ENCODE data around the gene POLR3B. TPM values are rescaled to one million over a fixed set of nuclear protein-coding genes. Genes with fewer than 3 reads are reported as not detected.
"Not testable (repeated sequence)": the region's sequence is repeated elsewhere in the genome, so short reads cannot be mapped to it uniquely, and the experiment has no call there.

The POLR3B gene
- polyA plus RNA-seq, 3 donors = 3.6 to 3.8 (median 3.8) TPM

DNA sequence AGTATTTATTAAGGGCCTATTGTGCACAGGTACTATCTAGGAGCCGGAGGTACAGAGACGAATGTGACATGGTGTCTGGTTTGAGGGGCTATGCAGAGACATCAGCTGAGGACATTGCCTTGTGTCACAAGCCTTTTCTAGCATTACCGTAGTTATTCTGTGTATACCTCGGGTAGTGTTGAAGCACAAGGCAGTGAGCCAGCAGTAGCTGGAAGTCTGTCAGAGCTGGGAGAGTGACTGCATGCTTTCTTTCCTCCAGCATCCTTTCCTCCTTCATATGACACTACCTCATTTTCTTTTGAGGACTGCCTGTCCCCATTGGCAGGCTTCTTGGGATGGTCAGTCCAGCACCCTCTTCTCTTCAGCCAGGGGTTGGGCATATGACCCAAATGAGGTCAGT, 77.0 kb downstream of the POLR3B start:
- H3K27ac ChIP-seq (ENCODE audit: low read depth, low read length) = no peak overlapping the region
- WGBS, 3 donors = 90 to 96% (median 93%) methylated on average over 4 of the region's 4 CpGs

GRCh38 chr12:106436164-106436563, 78.6 kb downstream of the POLR3B start:
- WGBS, 3 donors = 86 to 91% (median 86%) methylated on average over 6 of the region's 6 CpGs

DNA sequence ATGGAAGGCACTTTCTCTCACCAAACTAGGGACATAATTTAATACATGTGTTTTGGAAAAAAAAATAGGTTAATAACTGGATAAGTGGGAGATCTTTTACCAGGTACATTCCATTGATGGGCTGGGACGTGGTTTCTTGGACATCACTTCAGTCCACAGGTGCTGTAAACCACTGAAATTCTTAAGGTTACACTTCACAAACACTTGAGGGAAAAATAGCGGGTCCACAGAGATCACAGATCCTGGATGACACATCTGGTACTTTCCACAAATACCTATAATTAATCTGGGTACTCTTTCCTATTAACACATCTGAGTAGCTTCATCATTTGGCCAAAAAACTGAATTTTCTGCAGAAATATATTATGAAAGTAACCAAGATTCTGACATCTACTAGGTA, 85.0 kb downstream of the POLR3B start:
- 88 to 93% (median 92%) methylated on average over 2 of the region's 2 CpGs for WGBS, 3 donors
- no peak overlapping the region for H3K27ac ChIP-seq (ENCODE audit: low read depth, low read length)

More at GRCh38 chr12:106436164-106436563, 78.6 kb downstream of the POLR3B start:
- no peak overlapping the region for H3K27ac ChIP-seq (ENCODE audit: low read depth, low read length)

DNA sequence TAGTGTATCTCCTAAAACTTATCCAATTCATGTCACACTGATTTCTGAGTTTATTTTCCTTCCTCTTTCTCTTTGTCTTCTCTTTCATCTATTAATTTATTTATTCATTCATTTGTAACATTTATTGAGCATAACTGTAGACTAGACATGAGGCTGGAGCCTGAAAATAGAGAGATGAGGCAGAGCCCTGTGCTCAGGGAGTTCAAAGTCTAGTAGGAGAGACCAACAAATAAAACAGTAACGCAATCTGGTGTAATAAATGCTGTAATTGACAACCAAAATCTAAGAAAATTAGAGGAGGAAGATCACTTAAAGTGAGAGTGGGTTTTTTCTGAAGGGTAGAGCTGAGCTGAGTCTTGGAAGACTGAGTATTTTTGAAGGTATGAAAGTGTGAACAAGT, 87.5 kb downstream of the POLR3B start:
- 0% methylated on average over 1 of the region's 1 CpG for WGBS, 3 donors
- no peak overlapping the region for H3K27ac ChIP-seq (ENCODE audit: low read depth, low read length)

DNA sequence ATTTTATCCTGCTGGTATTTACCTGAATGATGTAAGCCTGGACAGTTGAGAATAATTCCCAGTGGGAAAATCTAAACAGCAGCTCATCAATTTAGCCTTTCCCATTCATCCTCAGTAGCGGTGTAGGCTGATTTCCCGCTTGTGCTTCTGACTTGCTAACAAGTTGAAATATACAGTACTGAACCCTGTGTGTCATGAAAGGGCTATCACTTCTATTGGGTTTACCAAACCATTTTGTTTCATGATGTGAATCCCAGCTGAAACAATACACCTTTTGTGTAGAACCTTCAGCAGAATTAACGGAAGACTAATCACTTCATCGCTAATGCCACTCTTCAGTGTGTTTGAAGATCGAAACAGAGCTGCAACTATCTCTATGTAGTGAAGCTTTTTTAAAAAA, 88.4 kb downstream of the POLR3B start:
- H3K27ac ChIP-seq (ENCODE audit: low read depth, low read length) = no peak overlapping the region
- 87 to 98% (median 97%) methylated on average over 5 of the region's 5 CpGs for WGBS, 3 donors

GRCh38 chr12:106446419-106447092, 89.0 kb downstream of the POLR3B start:
- WGBS, 3 donors = 58 to 77% (median 76%) methylated on average over 7 of the region's 7 CpGs
- H3K27ac ChIP-seq (ENCODE audit: low read depth, low read length) = no peak overlapping the region

DNA sequence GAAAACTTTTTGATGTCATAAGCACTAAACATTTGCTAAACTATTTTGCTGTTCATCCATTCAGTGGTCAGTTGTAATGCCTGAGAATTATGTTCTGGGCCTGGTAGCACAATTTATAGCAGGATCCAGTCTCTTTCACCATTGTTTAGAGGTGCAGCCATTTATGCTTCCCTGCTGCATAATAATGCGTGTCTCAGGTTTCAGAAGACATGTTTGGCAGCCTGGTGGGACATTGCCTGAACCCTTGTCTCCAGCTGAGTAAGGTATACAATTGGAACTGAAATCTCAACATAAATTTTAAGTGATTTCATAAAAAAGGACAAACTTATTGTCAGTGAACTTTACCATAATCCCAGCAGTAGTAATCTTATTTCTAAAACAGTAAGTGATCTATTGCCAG, 94.8 kb downstream of the POLR3B start:
- no peak overlapping the region for H3K27ac ChIP-seq (ENCODE audit: low read depth, low read length)
- WGBS, 3 donors = 90 to 98% (median 96%) methylated on average over 1 of the region's 1 CpG

GRCh38 chr12:106455111-106455510, 97.6 kb downstream of the POLR3B start:
- H3K27ac ChIP-seq (ENCODE audit: low read depth, low read length) = no peak overlapping the region
- 63 to 85% (median 68%) methylated on average over 6 of the region's 6 CpGs for WGBS, 3 donors

- H3K27ac ChIP-seq (ENCODE audit: low read depth, low read length) = no peak overlapping the region
- 88 to 94% (median 89%) methylated on average over 6 of the region's 6 CpGs for WGBS, 3 donors
These were observed 101.6 kb downstream of the POLR3B start for GRCh38 chr12:106459124-106459523.

GRCh38 chr12:106459534-106459933, 102.0 kb downstream of the POLR3B start:
- 68 to 89% (median 87%) methylated on average over 1 of the region's 1 CpG for WGBS, 3 donors
- no peak overlapping the region for H3K27ac ChIP-seq (ENCODE audit: low read depth, low read length)

- H3K27ac ChIP-seq (ENCODE audit: low read depth, low read length) = no peak overlapping the region
- 85 to 91% (median 87%) methylated on average over 2 of the region's 2 CpGs for WGBS, 3 donors
These were observed 104.2 kb downstream of the POLR3B start for GRCh38 chr12:106461730-106462129.

DNA sequence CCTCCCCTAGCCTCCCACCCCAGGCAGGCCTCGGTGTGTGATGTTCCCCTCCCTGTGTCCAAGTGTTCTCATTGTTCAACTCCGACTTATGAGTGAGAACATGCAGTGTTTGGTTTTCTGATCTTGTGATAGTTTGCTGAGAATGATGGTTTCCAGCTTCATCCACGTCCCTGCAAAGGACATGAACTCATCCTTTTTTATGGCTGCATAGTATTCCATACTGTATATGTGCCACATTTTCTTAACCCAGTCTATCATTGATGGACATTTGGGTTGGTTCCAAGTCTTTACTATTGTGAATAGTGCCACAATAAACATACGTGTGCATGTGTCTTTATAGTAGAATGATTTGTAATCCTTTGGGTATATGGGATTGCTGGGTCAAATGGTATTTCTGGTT, 108.1 kb downstream of the POLR3B start:
- WGBS, 3 donors = 80 to 96% (median 92%) methylated on average over 4 of the region's 4 CpGs
- H3K27ac ChIP-seq (ENCODE audit: low read depth, low read length) = not testable (repeated sequence)

DNA sequence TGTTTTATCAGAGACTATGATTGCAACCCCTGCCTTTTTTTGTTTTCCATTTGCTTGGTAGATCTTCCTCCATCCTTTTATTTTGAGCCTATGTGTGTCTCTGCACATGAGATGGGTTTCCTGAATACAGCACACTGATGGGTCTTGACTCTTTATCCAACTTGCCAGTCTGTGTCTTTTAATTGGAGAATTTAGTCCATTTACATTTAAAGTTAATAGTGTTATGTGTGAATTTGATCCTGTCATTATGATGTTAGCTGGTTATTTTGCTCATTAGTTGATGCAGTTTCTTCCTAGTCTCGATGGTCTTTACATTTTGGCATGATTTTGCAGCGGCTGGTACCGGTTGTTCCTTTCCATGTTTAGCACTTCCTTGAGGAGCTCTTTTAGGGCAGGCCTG, 118.1 kb downstream of the POLR3B start:
- H3K27ac ChIP-seq (ENCODE audit: low read depth, low read length) = not testable (repeated sequence)
- 80 to 83% methylated on average over 1 to 2 of the region's 3 CpGs; no CpG with 5 or more reads in 1 of the 3 donors for WGBS, 3 donors

DNA sequence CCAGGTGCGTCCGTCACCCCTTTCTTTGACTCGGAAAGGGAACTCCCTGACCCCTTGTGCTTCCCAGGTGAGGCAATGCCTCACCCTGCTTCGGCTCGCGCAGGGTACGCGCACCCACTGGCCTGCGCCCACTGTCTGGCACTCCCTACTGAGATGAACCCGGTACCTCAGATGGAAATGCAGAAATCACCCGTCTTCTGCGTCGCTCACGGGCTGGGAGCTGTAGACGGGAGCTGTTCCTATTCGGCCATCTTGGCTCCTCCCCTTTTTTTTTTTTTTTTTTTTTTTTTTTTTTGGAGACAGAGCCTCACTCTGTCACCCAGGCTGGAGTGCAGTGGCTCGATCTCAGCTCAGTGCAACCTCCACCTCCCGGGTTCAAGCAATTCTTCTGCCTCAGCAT, 120.1 kb downstream of the POLR3B start:
- WGBS, 3 donors = 93 to 99% (median 95%) methylated on average over 15 to 18 of the region's 18 CpGs
- H3K27ac ChIP-seq (ENCODE audit: low read depth, low read length) = not testable (repeated sequence)

GRCh38 chr12:106480251-106480650, 122.7 kb downstream of the POLR3B start:
- WGBS, 3 donors = 96 to 100% (median 100%) methylated on average over 1 of the region's 1 CpG

GRCh38 chr12:106481246-106481645, 123.7 kb downstream of the POLR3B start:
- 96 to 97% (median 97%) methylated on average over 6 of the region's 6 CpGs for WGBS, 3 donors
- no peak overlapping the region for H3K27ac ChIP-seq (ENCODE audit: low read depth, low read length)

More at GRCh38 chr12:106480251-106480650, 122.7 kb downstream of the POLR3B start:
- no peak overlapping the region for H3K27ac ChIP-seq (ENCODE audit: low read depth, low read length)

- H3K27ac ChIP-seq (ENCODE audit: low read depth, low read length) = no peak overlapping the region
- WGBS, 3 donors = 98 to 99% (median 98%) methylated on average over 5 of the region's 5 CpGs
These were observed 130.1 kb downstream of the POLR3B start for GRCh38 chr12:106487664-106488063.

- 88 to 91% (median 90%) methylated on average over 3 of the region's 3 CpGs for WGBS, 3 donors
- no peak overlapping the region for H3K27ac ChIP-seq (ENCODE audit: low read depth, low read length)
These were observed 131.3 kb downstream of the POLR3B start for GRCh38 chr12:106488884-106489283.

- H3K27ac ChIP-seq (ENCODE audit: low read depth, low read length) = no peak overlapping the region
- 90 to 94% (median 93%) methylated on average over 5 of the region's 5 CpGs for WGBS, 3 donors
These were observed 132.7 kb downstream of the POLR3B start for GRCh38 chr12:106490264-106490663.

DNA sequence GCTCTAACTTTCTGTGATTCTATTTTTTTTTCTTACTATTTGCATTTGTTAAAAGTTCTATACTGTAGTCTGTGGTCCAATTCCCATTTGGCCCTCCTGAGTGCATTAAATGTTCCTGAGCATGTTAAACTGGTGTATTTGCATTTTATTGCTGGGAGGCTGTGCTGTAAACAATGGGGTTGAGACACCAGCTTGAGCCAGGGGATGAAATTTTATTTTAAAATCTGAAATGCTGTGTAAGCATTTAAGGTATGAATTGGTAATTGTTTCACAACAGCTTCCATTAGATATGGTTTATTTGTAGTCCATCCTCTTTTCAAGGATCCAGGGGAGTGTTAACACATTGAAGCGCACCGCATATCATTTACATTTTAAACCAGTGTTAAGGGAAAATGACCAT, 135.3 kb downstream of the POLR3B start:
- WGBS, 3 donors = 93 to 96% (median 95%) methylated on average over 2 of the region's 2 CpGs
- H3K27ac ChIP-seq (ENCODE audit: low read depth, low read length) = no peak overlapping the region

Measured in adipose tissue (tissue), 3 donors.